HL-60 (cell line): ENCODE measurements around the gene HAO2.

ENCODE experiments used
- DNase-seq, 2 experiments: peaks; one replicate each; pipeline ENCODE4 v3.0.0-alpha.2; 2010 to 2020; ENCODE audit warnings: low read depth in 1 of 2, low spot score in 1 of 2
- H3K27ac ChIP-seq: fragments of 250-450 bp; sonication (Bioruptor Pico); replicated peaks from 2 replicates; pipeline ENCODE4 v1.5.1; 2020; ENCODE audit warnings: mild to moderate bottlenecking, moderate library complexity
- H3K27me3 ChIP-seq: fragments of 250-450 bp; sonication (Bioruptor Pico); 2 replicates; pipeline ENCODE4 v1.5.1; 2021; ENCODE audit warnings: mild to moderate bottlenecking, moderate library complexity; ENCODE audit not compliant: insufficient read depth, poor library complexity, severe bottlenecking
- H3K4me3 ChIP-seq: replicated peaks from 2 replicates; pipeline ENCODE4 v1.5.1; 2011; ENCODE audit warnings: mild to moderate bottlenecking, control low read depth, low read length; ENCODE audit not compliant: insufficient read depth
- CTCF ChIP-seq: IDR thresholded peaks from one replicate; pipeline ENCODE4 v1.5.1; 2011; ENCODE audit warnings: low read length, control low read depth, inconsistent platforms; ENCODE audit not compliant: insufficient read depth
- GABPA ChIP-seq: IDR thresholded peaks from 2 replicates; pipeline ENCODE4 v1.6.1; 2012; ENCODE audit warnings: low read depth
- POLR2AphosphoS5 ChIP-seq: IDR thresholded peaks from 2 replicates; pipeline ENCODE4 v1.6.1; 2012; ENCODE audit warnings: low read depth
- REST ChIP-seq: IDR thresholded peaks from 2 replicates; pipeline ENCODE4 v1.6.1; 2012; ENCODE audit warnings: low read depth; ENCODE audit not compliant: insufficient replicate concordance
- SPI1 ChIP-seq: IDR thresholded peaks from 2 replicates; pipeline ENCODE4 v1.6.1; 2012; ENCODE audit warnings: low read depth, mild to moderate bottlenecking, borderline replicate concordance

The HAO2 gene

GRCh38 chr1:119323216-119323982, 45.2 kb upstream of the HAO2 start:
- H3K27me3 ChIP-seq: peaks cover 8% of the 10 kb centered on the region
- peak in 1 of 2 experiments; percentile 14 for DNase-seq
- no peak for TF ChIP-seq REST
- no peak for TF ChIP-seq GABPA
- no peak for TF ChIP-seq POLR2AphosphoS5
- TF ChIP-seq CTCF: no peak
- peak; percentile 62 for TF ChIP-seq SPI1
- no peak overlapping the region for H3K4me3 ChIP-seq
- no peak overlapping the region for H3K27ac ChIP-seq

GRCh38 chr1:119324198-119324597, 44.4 kb upstream of the HAO2 start:
- H3K27ac ChIP-seq: no peak overlapping the region
- DNase-seq: no peak
- peaks cover 8% of the 10 kb centered on the region for H3K27me3 ChIP-seq
- TF ChIP-seq GABPA (no peak), REST (no peak), SPI1 (no peak), POLR2AphosphoS5 (no peak), CTCF (no peak)
- H3K4me3 ChIP-seq: no peak overlapping the region

- peaks cover 8% of the 10 kb centered on the region for H3K27me3 ChIP-seq
- TF ChIP-seq CTCF (no peak), POLR2AphosphoS5 (no peak), SPI1 (no peak)
- H3K4me3 ChIP-seq: no peak overlapping the region
- no peak for DNase-seq
- no peak overlapping the region for H3K27ac ChIP-seq
Observed at GRCh38 chr1:119326251-119326650, 42.3 kb upstream of the HAO2 start.

- Histone ChIP-seq H3K27ac (no peak overlapping the region), H3K4me3 (no peak overlapping the region), H3K27me3 (peaks cover 8% of the 10 kb centered on the region)
- DNase-seq: no peak
- no peak for TF ChIP-seq GABPA
- no peak for TF ChIP-seq POLR2AphosphoS5
- no peak for TF ChIP-seq CTCF
- TF ChIP-seq REST: no peak
- TF ChIP-seq SPI1: no peak
Observed at GRCh38 chr1:119327094-119327449, 41.5 kb upstream of the HAO2 start.
